Ishikawa (cell line): ENCODE data around the gene COPE.

Experiments
- CEBPB ChIP-seq: IDR thresholded peaks from 2 replicates; pipeline ENCODE4 v1.6.1; 2012
- CREB1 ChIP-seq: IDR thresholded peaks from 2 replicates; pipeline ENCODE4 v1.6.1; 2012; ENCODE audit warnings: low read depth
- EGR1 ChIP-seq: IDR thresholded peaks from 2 replicates; pipeline ENCODE4 v1.6.1; 2012
- EP300 ChIP-seq: IDR thresholded peaks from 2 replicates; pipeline ENCODE4 v1.6.1; 2012; ENCODE audit warnings: borderline replicate concordance
- FOXM1 ChIP-seq: IDR thresholded peaks from 2 replicates; pipeline ENCODE4 v1.6.1; 2012; ENCODE audit warnings: low read depth, borderline replicate concordance
- NFIC ChIP-seq: IDR thresholded peaks from 2 replicates; pipeline ENCODE4 v1.6.1; 2012
- RAD21 ChIP-seq: IDR thresholded peaks from 2 replicates; pipeline ENCODE4 v1.6.1; 2012; ENCODE audit warnings: low read depth
- TAF1 ChIP-seq: IDR thresholded peaks from 2 replicates; pipeline ENCODE4 v1.6.1; 2012; ENCODE audit warnings: low read depth, mild to moderate bottlenecking
- TCF12 ChIP-seq: IDR thresholded peaks from 2 replicates; pipeline ENCODE4 v1.6.1; 2012; ENCODE audit warnings: low read depth
- TEAD4 ChIP-seq: IDR thresholded peaks from 2 replicates; pipeline ENCODE4 v1.6.1; 2012
- YY1 ChIP-seq: IDR thresholded peaks from 2 replicates; pipeline ENCODE4 v1.6.1; 2012; ENCODE audit warnings: low read depth
- ZBTB7A ChIP-seq: IDR thresholded peaks from 2 replicates; pipeline ENCODE4 v1.6.1; 2012; ENCODE audit warnings: low read depth
- TF ChIP-seq, protein P1 (sequence below): IDR thresholded peaks from 2 replicates; pipeline ENCODE4 v1.6.1; 2012; ENCODE audit warnings: low read depth, mild to moderate bottlenecking
- TF ChIP-seq, protein P2 (sequence below): IDR thresholded peaks from 2 replicates; pipeline ENCODE4 v1.6.1; 2012
- TF ChIP-seq, protein P3 (sequence below): IDR thresholded peaks from 2 replicates; pipeline ENCODE4 v1.6.1; 2012

Gene COPE

GRCh38 chr19:18881491-18881890, 37.7 kb downstream of the COPE start:
- TF ChIP-seq CEBPB (no peak), TAF1 (no peak), CREB1 (no peak), EP300 (no peak), NFIC (no peak), FOXM1 (no peak), TCF12 (no peak), TEAD4 (no peak), RAD21 (no peak), ZBTB7A (no peak)
- TF ChIP-seq, protein P1, sequence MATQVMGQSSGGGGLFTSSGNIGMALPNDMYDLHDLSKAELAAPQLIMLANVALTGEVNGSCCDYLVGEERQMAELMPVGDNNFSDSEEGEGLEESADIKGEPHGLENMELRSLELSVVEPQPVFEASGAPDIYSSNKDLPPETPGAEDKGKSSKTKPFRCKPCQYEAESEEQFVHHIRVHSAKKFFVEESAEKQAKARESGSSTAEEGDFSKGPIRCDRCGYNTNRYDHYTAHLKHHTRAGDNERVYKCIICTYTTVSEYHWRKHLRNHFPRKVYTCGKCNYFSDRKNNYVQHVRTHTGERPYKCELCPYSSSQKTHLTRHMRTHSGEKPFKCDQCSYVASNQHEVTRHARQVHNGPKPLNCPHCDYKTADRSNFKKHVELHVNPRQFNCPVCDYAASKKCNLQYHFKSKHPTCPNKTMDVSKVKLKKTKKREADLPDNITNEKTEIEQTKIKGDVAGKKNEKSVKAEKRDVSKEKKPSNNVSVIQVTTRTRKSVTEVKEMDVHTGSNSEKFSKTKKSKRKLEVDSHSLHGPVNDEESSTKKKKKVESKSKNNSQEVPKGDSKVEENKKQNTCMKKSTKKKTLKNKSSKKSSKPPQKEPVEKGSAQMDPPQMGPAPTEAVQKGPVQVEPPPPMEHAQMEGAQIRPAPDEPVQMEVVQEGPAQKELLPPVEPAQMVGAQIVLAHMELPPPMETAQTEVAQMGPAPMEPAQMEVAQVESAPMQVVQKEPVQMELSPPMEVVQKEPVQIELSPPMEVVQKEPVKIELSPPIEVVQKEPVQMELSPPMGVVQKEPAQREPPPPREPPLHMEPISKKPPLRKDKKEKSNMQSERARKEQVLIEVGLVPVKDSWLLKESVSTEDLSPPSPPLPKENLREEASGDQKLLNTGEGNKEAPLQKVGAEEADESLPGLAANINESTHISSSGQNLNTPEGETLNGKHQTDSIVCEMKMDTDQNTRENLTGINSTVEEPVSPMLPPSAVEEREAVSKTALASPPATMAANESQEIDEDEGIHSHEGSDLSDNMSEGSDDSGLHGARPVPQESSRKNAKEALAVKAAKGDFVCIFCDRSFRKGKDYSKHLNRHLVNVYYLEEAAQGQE = no peak
- TF ChIP-seq, protein P2, sequence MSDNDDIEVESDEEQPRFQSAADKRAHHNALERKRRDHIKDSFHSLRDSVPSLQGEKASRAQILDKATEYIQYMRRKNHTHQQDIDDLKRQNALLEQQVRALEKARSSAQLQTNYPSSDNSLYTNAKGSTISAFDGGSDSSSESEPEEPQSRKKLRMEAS = no peak
- TF ChIP-seq, protein P3, sequence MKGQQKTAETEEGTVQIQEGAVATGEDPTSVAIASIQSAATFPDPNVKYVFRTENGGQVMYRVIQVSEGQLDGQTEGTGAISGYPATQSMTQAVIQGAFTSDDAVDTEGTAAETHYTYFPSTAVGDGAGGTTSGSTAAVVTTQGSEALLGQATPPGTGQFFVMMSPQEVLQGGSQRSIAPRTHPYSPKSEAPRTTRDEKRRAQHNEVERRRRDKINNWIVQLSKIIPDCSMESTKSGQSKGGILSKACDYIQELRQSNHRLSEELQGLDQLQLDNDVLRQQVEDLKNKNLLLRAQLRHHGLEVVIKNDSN = no peak

- TF ChIP-seq, protein P2 = peak; percentile 62
- TF ChIP-seq, protein P3 = no peak
- TF ChIP-seq CREB1 (no peak), RAD21 (peak; percentile 14; the same call in 1 of the 2 replicates)
These were observed 39.4 kb downstream of the COPE start for GRCh38 chr19:18879579-18880373.

DNA sequence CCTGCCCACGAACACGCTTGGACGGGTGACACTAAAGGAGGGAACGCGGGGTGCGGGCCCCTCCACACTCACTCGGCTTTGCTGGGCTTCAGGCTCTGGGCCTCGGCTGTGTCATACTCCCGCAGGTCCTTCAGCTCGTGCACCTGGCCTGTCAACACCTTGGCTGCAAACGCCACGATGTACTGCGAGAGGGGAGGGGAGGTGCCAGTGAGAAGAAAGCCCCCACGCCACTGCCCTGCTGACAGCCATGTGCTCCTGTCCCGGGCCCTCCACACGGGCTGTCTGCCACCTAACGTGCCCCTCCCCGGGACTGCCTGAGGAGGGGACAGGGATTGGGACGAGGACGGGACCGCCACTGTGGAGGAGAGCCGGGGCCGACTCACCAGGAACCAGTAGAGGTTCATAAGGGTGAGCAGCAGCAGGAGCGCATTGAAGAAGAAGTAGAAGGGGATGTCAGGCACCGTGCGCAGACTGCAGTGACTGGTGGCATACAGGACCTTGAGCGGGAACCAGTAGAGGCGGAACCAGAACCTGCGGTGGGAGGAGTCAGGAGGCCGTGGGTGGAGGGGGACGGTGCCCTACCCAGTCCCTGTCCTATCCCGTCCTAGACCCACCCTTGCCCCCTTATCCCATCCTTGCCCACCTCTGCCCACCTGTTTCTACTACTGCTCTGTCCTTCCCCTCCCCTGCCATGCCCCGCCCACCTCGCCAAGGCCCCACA, 40.2 kb downstream of the COPE start:
- TF ChIP-seq, protein P1 = no peak
- TF ChIP-seq RAD21 = no peak
- TF ChIP-seq YY1 = no peak
- no peak for TF ChIP-seq TEAD4
- TF ChIP-seq, protein P3 = no peak
- TF ChIP-seq TAF1 = no peak
- no peak for TF ChIP-seq CEBPB
- TF ChIP-seq ZBTB7A = no peak
- no peak for TF ChIP-seq FOXM1
- no peak for TF ChIP-seq EP300
- TF ChIP-seq, protein P2 = no peak
- TF ChIP-seq CREB1 = no peak
- no peak for TF ChIP-seq NFIC
- TF ChIP-seq TCF12 = no peak
- no peak for TF ChIP-seq EGR1

GRCh38 chr19:18878058-18878797, 41.0 kb downstream of the COPE start:
- TF ChIP-seq TEAD4 (no peak), CEBPB (no peak), NFIC (no peak)

DNA sequence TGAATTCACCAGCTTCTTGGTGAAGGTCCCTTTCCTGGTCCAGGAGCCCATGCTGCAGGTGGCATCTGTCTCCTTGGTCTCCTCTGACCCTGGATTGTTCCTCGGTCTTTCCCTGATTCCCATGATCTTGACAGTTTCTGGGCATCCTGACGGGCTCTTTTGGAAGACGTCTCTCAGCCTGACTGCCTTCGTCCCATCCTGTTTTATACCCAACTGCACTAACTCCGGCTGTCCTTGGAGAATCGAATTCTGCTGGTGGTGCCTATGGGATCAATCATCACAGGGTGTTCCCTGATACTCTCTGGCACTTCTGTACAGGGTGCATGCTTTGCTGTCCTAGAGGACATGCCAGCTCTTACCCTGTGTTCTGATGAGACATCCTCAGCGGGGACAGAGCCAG, 42.3 kb downstream of the COPE start:
- TF ChIP-seq TAF1 (no peak), EGR1 (no peak), CREB1 (no peak)
